GM12874 (cell line): ENCODE results near the gene TMBIM6.

Source experiments
- CTCF ChIP-seq: IDR thresholded peaks from 2 replicates; pipeline ENCODE4 v1.5.1; 2011; ENCODE audit warnings: low read depth, mild to moderate bottlenecking, control low read depth, low read length, moderate library complexity; ENCODE audit not compliant: insufficient read depth

TMBIM6 gene

GRCh38 chr12:49740930-49741881 is at the start of gene TMBIM6:
Gene TMBIM6 (plus strand): TSS chr12:49741557. CDS start chr12:49752494, 10,937 bp downstream.
- TF ChIP-seq CTCF = peak; percentile 91

- no peak for TF ChIP-seq CTCF
Observed at GRCh38 chr12:49692851-49693250, 48.5 kb upstream of the TMBIM6 start.

- TF ChIP-seq CTCF = no peak
Observed at GRCh38 chr12:49693931-49694444, 47.4 kb upstream of the TMBIM6 start.

DNA sequence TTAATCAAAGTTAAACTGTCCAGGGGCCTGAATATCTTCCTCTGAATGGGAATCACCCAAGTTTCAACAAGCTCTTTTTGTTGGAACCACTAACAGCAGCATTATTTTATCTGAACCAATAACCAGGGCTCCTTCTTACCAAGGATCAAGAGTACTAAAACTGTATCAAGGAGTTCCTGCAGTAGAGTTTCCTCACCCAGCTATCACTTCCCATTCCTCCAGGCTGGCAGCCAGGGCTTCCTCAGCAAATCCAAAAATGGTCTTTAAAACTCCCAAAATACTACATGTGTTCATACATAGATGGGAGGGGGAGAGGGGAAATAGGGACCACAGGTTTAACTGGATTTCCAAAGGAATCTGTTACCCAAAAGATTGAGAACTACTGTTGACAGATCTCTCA is 44.6 kb upstream of the TMBIM6 start:
- no peak for TF ChIP-seq CTCF

GRCh38 chr12:49697808-49698207 is 43.5 kb upstream of the TMBIM6 start:
- TF ChIP-seq CTCF = no peak

GRCh38 chr12:49698619-49699545 is 42.5 kb upstream of the TMBIM6 start:
- no peak for TF ChIP-seq CTCF

DNA sequence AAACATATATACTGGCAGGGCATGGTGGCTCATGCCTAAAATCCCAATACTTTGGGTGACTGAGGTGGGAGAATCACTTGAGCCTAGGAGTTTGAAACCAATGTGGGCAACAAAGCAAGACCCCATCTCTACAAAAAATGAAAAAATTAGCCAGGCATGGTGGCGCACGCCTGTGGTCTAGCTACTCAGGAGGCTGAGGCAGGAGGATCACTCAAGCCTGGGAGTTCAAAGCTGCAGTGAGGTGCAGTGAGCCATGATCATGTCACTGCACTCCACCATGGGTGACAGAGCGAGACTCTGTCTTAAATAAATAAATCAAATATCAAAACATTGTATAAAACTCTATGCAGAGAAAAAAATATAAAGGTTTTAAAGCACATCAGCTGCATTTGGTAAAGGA is 39.3 kb upstream of the TMBIM6 start:
- no peak for TF ChIP-seq CTCF
